Thyroid gland (tissue), 4 donors: ENCODE measurements around the gene MLLT1. TPM values are rescaled to one million over a fixed set of nuclear protein-coding genes. Genes with fewer than 3 reads are reported as not detected.

Source experiments
- DNase-seq, 2 donors: peaks; one replicate each; pipeline ENCODE4 v3.0.0-alpha.2; 2019
- H3K27ac ChIP-seq, 3 donors: fragments of 200-600 bp; sonication (generic); 1 replicate in 2 of 3; 2 replicates in 1 of 3; pipeline ENCODE4 v1.5.1; 2016 to 2019; ENCODE audit warnings: mild to moderate bottlenecking in 1 of 3, moderate library complexity in 1 of 3
- H3K27me3 ChIP-seq: fragments of 200-600 bp; sonication (generic); one replicate; pipeline ENCODE4 v1.5.1; 2019
- H3K36me3 ChIP-seq, 2 donors: fragments of 200-600 bp; sonication (generic); one replicate each; pipeline ENCODE4 v1.5.1; 2016 to 2019
- H3K4me1 ChIP-seq, 2 donors: fragments of 200-600 bp; sonication (generic); one replicate each; pipeline ENCODE4 v1.5.1; 2017 to 2019
- H3K4me3 ChIP-seq, 3 donors: fragments of 200-600 bp; sonication (generic); replicated peaks in 1 of 3; 1 replicate in 2 of 3; 2 replicates in 1 of 3; pipeline ENCODE4 v1.5.1; 2016; ENCODE audit warnings: mild to moderate bottlenecking in 1 of 3
- H3K9me3 ChIP-seq: fragments of 200-600 bp; sonication (generic); one replicate; pipeline ENCODE4 v1.5.1; 2017
- POLR2A ChIP-seq, 2 donors: fragments of 450-650 bp; IDR thresholded peaks; one replicate each; pipeline ENCODE4 v1.6.1; 2017; ENCODE audit warnings: antibody characterized with exemption in 2 of 2, mild to moderate bottlenecking in 2 of 2, moderate library complexity in 1 of 2
- WGBS, 2 donors: methylation state at CpG; one replicate each; pipeline ENCODE4 v1.1.5; 2017; 5-methylcytosine and 5-hydroxymethylcytosine counted together
- intact Hi-C: fragments of 100-400 bp; cut with DNase I; formaldehyde crosslinking; loops from one replicate; pipeline ENCODE4 v1.15.1; 2023
- total RNA-seq, 4 donors: library from RNA; depleted of rRNA; stranded (reverse); fragments of >200 nt; gene quantifications; one replicate each; pipeline ENCODE4 v1.2.3, GENCODE V29; 2016
- TF ChIP-seq, protein P1 (sequence below), 6 experiments: fragments of 200-600 bp in 3 of 6; fragments of 450-650 bp in 3 of 6; sonication (generic) in 3 of 6; IDR thresholded peaks; one replicate each; pipeline ENCODE4 v1.5.1; 2016 to 2019; ENCODE audit warnings: antibody characterized with exemption in 6 of 6, mild to moderate bottlenecking in 2 of 6, inconsistent platforms in 1 of 6, moderate library complexity in 1 of 6

Gene MLLT1
- total RNA-seq, 4 donors from 2014 or later = 19.2 to 35.0 (median 26.7) TPM

DNA sequence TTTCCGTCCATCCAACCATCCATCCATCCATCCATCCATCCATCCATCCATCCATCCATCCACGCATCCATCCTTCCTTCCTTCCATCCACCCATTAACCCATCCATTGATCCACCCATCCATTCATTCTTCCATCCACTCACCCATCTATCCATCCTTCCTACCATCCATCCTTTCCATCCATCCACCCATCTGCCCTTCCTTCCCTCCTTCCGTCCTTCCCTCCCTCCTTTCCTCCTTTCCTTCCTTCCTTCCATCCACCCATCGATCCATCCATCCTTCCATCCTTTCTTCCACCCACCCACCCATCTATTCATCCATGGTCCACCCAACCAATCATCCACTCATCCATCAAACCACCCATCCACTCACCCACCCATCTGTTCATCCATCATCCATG is 70.1 kb downstream of the MLLT1 start:
- H3K27ac ChIP-seq = no peak overlapping the region
- no peaks in the 10 kb centered on the region for H3K9me3 ChIP-seq
- no peaks in the 10 kb centered on the region for H3K27me3 ChIP-seq
- H3K4me3 ChIP-seq = no peak overlapping the region
- DNase-seq = no peak
- no peak for TF ChIP-seq POLR2A (IDR thresholded peaks at IDR 0.05)
- TF ChIP-seq, protein P1, sequence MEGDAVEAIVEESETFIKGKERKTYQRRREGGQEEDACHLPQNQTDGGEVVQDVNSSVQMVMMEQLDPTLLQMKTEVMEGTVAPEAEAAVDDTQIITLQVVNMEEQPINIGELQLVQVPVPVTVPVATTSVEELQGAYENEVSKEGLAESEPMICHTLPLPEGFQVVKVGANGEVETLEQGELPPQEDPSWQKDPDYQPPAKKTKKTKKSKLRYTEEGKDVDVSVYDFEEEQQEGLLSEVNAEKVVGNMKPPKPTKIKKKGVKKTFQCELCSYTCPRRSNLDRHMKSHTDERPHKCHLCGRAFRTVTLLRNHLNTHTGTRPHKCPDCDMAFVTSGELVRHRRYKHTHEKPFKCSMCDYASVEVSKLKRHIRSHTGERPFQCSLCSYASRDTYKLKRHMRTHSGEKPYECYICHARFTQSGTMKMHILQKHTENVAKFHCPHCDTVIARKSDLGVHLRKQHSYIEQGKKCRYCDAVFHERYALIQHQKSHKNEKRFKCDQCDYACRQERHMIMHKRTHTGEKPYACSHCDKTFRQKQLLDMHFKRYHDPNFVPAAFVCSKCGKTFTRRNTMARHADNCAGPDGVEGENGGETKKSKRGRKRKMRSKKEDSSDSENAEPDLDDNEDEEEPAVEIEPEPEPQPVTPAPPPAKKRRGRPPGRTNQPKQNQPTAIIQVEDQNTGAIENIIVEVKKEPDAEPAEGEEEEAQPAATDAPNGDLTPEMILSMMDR (IDR thresholded peaks at IDR 0.05) = no peak
- peaks cover 11% of the 10 kb centered on the region in 2 donors for H3K36me3 ChIP-seq
- intact Hi-C loops = no loop called here
- WGBS, 2 donors = 69 to 71% methylated on average over 4 of the region's 4 CpGs
- H3K4me1 ChIP-seq = no peaks in the 10 kb centered on the region

DNA sequence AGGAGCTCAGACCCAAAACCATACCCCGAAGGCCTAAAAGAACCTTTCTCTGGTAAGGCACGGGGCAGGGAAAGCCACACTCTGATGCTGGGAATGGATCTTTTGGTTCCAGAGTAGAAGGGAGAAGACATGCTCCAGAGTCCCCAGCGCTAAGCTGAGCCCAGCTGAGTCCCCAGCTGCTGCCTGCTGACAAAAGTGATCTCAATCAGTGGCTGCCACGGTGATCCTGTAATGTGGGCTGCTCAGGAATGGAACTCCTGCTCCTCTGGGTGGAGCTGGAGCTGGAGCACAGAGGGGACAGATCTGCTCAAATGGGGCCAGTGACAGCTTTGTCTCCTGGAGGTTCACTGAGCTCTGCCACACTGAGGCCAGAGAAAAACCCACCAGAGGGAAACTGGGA is 70.5 kb downstream of the MLLT1 start:
- Histone ChIP-seq H3K9me3 (no peaks in the 10 kb centered on the region), H3K27me3 (no peaks in the 10 kb centered on the region), H3K36me3 (peaks cover 11% of the 10 kb centered on the region in 2 donors), H3K4me3 (no peak overlapping the region), H3K27ac (no peak overlapping the region), H3K4me1 (no peaks in the 10 kb centered on the region)
- intact Hi-C loops = no loop called here
- TF ChIP-seq POLR2A (IDR thresholded peaks at IDR 0.05) = no peak
- TF ChIP-seq, protein P1 (IDR thresholded peaks at IDR 0.05) = no peak
- WGBS, 2 donors = 73 to 86% methylated on average over 3 to 4 of the region's 4 CpGs
- DNase-seq = no peak

DNA sequence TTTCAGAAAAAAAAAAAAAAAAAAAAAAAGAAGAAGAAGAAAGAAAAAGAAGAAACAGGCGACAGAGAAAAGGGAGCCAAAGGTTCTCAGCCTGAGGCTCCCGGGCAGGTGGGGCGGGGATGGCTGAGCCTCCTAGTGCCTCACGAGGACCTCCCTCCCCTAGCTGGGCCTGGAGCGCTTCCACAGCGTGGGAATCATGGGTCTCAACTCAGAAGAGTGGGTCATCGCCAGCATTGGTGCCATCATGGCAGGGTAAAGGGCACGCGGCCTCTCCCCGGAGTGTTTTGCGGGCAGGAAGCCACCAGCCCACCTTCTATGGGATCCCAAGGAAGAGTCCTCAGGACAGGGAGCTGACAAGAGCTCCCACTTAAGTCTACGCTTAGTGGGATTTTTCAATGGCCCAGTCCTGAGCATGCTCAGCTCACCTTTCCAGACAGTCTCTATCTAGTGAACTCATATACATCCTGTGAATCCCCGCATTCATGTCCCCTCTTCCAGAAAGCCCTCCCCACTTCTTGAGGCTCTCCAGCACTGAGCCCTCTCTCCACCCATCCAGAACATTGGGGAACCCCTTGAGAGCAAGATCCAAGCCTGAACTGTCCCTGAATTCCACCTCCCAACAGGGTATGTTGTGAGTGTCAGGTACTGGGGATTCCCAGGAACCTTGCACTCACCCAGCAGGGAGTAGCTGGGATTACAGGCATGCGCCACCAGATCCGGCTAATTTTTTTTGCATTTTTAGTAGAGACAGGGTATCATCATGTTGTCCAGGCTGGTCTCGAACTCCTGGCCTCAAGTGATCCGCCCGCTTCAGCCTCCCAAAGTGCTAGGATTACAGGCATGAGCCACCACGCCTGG is 74.7 kb downstream of the MLLT1 start:
- WGBS, 2 donors = 88 to 92% methylated on average over 19 of the region's 19 CpGs
- H3K4me1 ChIP-seq = peaks cover 12 to 27% of the 10 kb centered on the region in 2 donors

DNA sequence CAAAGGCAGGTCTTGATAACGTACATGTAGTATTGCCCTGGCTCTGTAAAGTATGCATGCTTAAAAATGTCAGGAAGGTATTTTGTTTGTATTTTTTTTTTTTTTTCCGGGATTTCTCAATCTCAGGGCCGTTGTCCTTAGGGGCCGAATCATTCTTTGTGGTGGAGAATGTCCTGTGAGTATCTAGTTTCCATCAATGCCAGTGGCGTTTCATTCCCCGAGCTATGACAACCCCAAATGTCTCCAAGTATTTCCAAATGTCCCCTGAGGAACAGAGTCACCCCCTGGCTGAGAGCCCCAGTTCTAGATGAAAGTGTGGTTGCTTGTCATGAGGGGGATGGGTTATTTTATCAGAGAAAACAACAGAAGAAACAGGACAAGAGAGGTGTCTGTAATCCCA is 75.6 kb downstream of the MLLT1 start:
- peaks cover 12 to 27% of the 10 kb centered on the region in 2 donors for H3K4me1 ChIP-seq
- peak overlapping the region in 2 of 3 donors; percentile 27 to 33 for H3K27ac ChIP-seq
- no peak for DNase-seq
- no peaks in the 10 kb centered on the region for H3K27me3 ChIP-seq
- WGBS, 2 donors = 47 to 50% methylated on average over 6 of the region's 6 CpGs
- intact Hi-C loops = no loop called here
- no peak overlapping the region for H3K4me3 ChIP-seq
- H3K9me3 ChIP-seq = no peaks in the 10 kb centered on the region
- H3K36me3 ChIP-seq = no peaks in the 10 kb centered on the region
- no peak for TF ChIP-seq POLR2A (IDR thresholded peaks at IDR 0.05)
- TF ChIP-seq, protein P1 (IDR thresholded peaks at IDR 0.05) = no peak

More for the DNA sequence above, 74.7 kb downstream of the MLLT1 start:
- H3K27ac ChIP-seq = no peak overlapping the region
- no peaks in the 10 kb centered on the region for H3K36me3 ChIP-seq
- no peak overlapping the region for H3K4me3 ChIP-seq
- no peak for DNase-seq
- H3K27me3 ChIP-seq = no peaks in the 10 kb centered on the region
- intact Hi-C loops = no loop called here
- H3K9me3 ChIP-seq = no peaks in the 10 kb centered on the region
- no peak for TF ChIP-seq POLR2A (IDR thresholded peaks at IDR 0.05)
- TF ChIP-seq, protein P1 (IDR thresholded peaks at IDR 0.05) = no peak
